ENCODE data around the gene USE1. TPM values are rescaled to one million over a fixed set of nuclear protein-coding genes. Genes with fewer than 3 reads are reported as not detected.

Gene USE1
- total and polyA plus RNA-seq, 8 donors = 16.2 to 113 (median 55.3) TPM; not detected in 1

DNA sequence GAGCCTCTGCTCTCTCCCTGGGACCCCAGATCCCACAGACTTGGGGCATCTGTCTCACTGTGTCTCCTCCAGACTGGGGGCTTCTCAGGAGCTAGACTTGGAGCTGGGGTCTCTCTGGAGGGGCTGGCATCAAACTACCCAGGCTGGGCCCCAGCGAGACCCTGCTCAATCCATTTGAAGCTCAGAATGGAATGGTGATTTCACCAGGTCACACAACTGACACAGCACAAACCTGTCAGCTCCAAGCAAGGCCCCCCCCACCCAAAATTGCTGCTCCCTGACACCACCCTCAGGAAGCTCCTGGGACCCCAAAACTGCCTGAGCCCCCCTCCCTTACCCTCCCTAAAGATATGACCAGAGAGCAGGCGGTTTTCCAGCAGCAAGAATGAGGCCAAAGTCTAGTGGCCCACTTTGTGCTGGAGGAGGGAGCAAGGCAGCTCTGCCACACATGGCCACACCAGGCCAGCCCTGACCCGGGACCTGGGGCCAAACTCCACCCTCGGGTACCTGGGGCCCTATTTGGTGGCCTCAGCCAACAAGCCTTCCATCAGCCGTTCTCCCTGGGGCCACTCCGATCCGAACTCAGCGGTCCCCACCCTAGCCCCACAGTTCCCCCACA lies 28.2 kb downstream of the USE1 start:
- DNase-seq = peak in 1 of 2 donors; percentile 41
- peak overlapping the region; percentile 85 to 97 (median 90) for H3K4me3 ChIP-seq
- peaks cover 60 to 85% (median 83%) of the 10 kb centered on the region in 4 donors for H3K4me1 ChIP-seq
- 17 to 37% (median 27%) methylated on average over 6 to 8 of the region's 8 CpGs for WGBS, 5 donors
- no peaks in the 10 kb centered on the region for H3K9me3 ChIP-seq
- no peak for TF ChIP-seq POLR2A (IDR thresholded peaks at IDR 0.05)
- TF ChIP-seq POLR2AphosphoS5 (IDR thresholded peaks at IDR 0.05) = no peak
- TF ChIP-seq, protein P1, sequence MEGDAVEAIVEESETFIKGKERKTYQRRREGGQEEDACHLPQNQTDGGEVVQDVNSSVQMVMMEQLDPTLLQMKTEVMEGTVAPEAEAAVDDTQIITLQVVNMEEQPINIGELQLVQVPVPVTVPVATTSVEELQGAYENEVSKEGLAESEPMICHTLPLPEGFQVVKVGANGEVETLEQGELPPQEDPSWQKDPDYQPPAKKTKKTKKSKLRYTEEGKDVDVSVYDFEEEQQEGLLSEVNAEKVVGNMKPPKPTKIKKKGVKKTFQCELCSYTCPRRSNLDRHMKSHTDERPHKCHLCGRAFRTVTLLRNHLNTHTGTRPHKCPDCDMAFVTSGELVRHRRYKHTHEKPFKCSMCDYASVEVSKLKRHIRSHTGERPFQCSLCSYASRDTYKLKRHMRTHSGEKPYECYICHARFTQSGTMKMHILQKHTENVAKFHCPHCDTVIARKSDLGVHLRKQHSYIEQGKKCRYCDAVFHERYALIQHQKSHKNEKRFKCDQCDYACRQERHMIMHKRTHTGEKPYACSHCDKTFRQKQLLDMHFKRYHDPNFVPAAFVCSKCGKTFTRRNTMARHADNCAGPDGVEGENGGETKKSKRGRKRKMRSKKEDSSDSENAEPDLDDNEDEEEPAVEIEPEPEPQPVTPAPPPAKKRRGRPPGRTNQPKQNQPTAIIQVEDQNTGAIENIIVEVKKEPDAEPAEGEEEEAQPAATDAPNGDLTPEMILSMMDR (IDR thresholded peaks at IDR 0.05) = no peak
- no peak for TF ChIP-seq EP300 (IDR thresholded peaks at IDR 0.05)
- intact Hi-C loops (cut with DNase I; ENCODE audit: low total_unique reads) = no loop called here
- peaks cover 0 to 13% (median 13%) of the 10 kb centered on the region in 4 donors for H3K36me3 ChIP-seq
- no peaks in the 10 kb centered on the region for H3K27me3 ChIP-seq
- peak overlapping the region; percentile 83 to 95 (median 87) for H3K27ac ChIP-seq

DNA sequence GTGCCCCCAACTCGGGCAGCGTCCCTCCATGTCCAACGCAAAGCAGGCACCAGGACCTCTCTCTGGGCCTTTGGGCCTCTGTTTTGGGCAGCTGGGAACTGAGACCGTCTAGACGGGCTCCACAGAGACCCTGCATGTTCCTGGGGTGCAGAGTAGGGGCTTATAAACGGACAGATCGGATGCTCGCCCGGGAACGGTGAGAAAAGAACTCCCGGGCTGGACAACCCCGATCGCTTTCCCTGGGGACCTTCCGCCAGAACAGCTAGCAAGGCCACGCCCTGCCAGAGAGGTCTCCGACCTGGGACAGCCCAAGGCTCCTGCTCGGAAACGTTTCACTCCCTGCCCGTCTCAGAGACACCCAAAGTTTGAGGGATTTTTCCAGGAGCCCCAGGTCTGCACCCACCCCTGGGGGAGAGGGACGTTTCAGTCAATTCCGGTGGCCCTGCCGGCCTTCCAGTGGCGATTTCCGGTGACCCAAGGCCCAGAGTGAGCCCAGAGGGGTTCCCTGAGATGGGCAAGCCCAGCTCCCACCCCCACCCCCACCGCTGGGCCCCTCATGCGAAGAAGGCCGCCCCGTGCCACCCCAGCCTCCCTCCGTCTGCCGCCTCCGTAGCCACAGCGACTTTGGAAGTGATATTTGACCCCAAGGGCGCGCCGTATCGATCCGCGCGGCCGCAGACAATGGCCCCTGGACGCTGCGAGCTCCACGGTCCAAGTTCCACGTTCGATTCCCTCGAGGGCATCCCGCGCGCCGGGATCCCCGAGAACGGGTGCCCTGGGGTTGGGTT lies 28.9 kb downstream of the USE1 start:
- Histone ChIP-seq H3K36me3 (peaks cover 0 to 9% (median 7%) of the 10 kb centered on the region in 4 donors), H3K4me3 (peak overlapping the region; percentile 85 to 97 (median 90)), H3K27ac (peak overlapping the region; percentile 83 to 95 (median 87)), H3K4me1 (peaks cover 67 to 85% (median 80%) of the 10 kb centered on the region in 4 donors), H3K27me3 (no peaks in the 10 kb centered on the region), H3K9me3 (no peaks in the 10 kb centered on the region)
- WGBS, 5 donors = 11 to 14% (median 13%) methylated on average over 16 to 52 of the region's 52 CpGs
- intact Hi-C loops (cut with DNase I; ENCODE audit: low total_unique reads) = no loop called here
- peak; percentile 60 to 72 for DNase-seq
- TF ChIP-seq POLR2A (IDR thresholded peaks at IDR 0.05) = no peak
- no peak for TF ChIP-seq EP300 (IDR thresholded peaks at IDR 0.05)
- TF ChIP-seq POLR2AphosphoS5 (IDR thresholded peaks at IDR 0.05) = no peak
- TF ChIP-seq, protein P1 (IDR thresholded peaks at IDR 0.05) = no peak

DNA sequence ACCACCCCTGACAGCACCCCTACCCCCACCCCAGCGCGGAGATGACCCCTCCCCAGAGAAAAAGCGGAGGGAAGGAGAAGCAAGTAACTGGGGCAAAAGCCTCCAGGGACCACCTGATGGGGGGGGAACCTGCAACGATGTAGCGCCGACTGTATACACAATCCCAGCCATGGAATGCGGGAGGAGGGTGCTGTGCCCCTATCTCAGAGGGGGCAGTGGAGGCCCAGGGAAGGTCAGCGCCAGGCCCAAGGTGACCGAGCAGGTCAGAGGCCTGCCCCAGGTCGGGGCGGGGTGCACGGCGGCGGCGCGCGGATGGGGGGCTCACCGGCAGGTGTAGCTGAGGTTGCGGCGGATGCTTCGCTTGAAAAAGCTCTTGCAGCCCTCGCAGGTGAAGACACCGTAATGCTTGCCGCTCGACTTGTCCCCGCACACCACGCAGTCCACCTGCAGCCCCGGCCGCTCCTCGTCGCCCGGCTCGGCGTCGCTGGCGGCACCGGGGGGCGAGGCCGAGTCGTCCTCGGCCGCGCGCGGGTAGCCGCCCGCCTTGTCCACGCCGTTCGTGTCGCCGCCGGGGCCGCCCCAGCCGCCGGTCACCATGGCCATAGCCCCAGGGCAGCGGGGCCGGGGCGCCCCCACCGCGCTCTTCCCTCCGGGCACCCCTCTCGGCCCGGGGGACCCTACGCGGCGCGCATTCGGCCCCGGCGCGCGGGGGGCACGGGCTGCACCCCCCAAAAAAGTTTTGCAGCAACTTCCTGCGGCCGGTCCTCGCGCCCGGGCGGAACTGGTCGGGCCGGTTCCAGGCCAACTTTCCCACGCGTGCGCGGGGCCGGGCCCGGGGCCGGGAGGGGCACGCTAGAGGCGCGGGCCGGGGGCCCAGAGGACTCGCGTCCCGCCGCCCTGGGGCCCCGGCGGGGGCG lies 29.7 kb downstream of the USE1 start:
- DNase-seq = peak; percentile 64 to 77
- H3K27ac ChIP-seq = peak overlapping the region; percentile 83 to 95 (median 87)
- intact Hi-C loops (cut with DNase I; ENCODE audit: low total_unique reads) = no loop called here
- H3K9me3 ChIP-seq = no peaks in the 10 kb centered on the region
- H3K4me1 ChIP-seq = peaks cover 61 to 85% (median 72%) of the 10 kb centered on the region in 4 donors
- WGBS, 5 donors = 1 to 2% (median 1%) methylated on average over 65 to 99 of the region's 100 CpGs
- H3K36me3 ChIP-seq = peaks cover 0 to 9% (median 6%) of the 10 kb centered on the region in 4 donors
- no peaks in the 10 kb centered on the region for H3K27me3 ChIP-seq
- TF ChIP-seq POLR2A (IDR thresholded peaks at IDR 0.05) (no peak), POLR2AphosphoS5 (IDR thresholded peaks at IDR 0.05) (no peak), EP300 (IDR thresholded peaks at IDR 0.05) (no peak)
- TF ChIP-seq, protein P1 (IDR thresholded peaks at IDR 0.05) = no peak
- H3K4me3 ChIP-seq = peak overlapping the region; percentile 85 to 97 (median 90)

Data from stomach (tissue), 9 donors.